Left lung (tissue), 10 donors: ENCODE results near the gene DMAC2L. TPM values are rescaled to one million over a fixed set of nuclear protein-coding genes. Genes with fewer than 3 reads are reported as not detected.
A peak's percentile ranks its signal among the peaks of the same experiment; 100 is the strongest.

Source experiments
- ATAC-seq: fragments of 200-7000 bp; cut with Tn5 transposase; one replicate; pipeline ENCODE4 v1.9.1; 2020; ENCODE audit warnings: moderate library complexity
- DNase-seq, 4 donors: peaks; one replicate each; pipeline ENCODE4 v3.0.0-alpha.2; 2013 to 2020
- H3K27ac ChIP-seq, 2 donors: fragments of 200-600 bp; sonication (generic) in 1 of 2; one replicate each; pipeline versions ENCODE4 v1.5.0 to v1.8.0; 2020 to 2021
- H3K27me3 ChIP-seq, 2 donors: fragments of 200-600 bp; sonication (generic) in 1 of 2; one replicate each; pipeline versions ENCODE4 v1.5.0 to v1.8.0; 2020 to 2021
- H3K36me3 ChIP-seq, 2 donors: fragments of 200-600 bp; sonication (generic) in 1 of 2; one replicate each; pipeline versions ENCODE4 v1.5.0 to v1.8.0; 2020 to 2021
- H3K4me1 ChIP-seq, 2 donors: fragments of 200-600 bp; one replicate each; pipeline ENCODE4 v1.8.0; 2021
- H3K4me3 ChIP-seq, 2 donors: fragments of 200-600 bp; sonication (generic) in 1 of 2; one replicate each; pipeline versions ENCODE4 v1.5.0 to v1.8.0; 2020 to 2021; ENCODE audit warnings: mild to moderate bottlenecking in 1 of 2
- H3K9me3 ChIP-seq, 2 donors: fragments of 200-600 bp; sonication (generic) in 1 of 2; one replicate each; pipeline versions ENCODE4 v1.5.0 to v1.8.0; 2020 to 2021
- intact Hi-C, 2 donors: fragments of 100-400 bp; cut with DNase I; formaldehyde crosslinking; loops; one replicate each; pipeline versions ENCODE4 v1.11.2 to v1.14.2; 2022
- microRNA-seq, 2 donors: library from miRNA; unstranded; fragments of <30 nt; microRNA quantifications; one replicate each; pipeline ENCODE4, GENCODE V29; 2019
- polyA plus RNA-seq, 6 donors: library from polyadenylated mRNA; unstranded; fragments of 120-200 nt; gene quantifications; one replicate each; pipeline ENCODE4 v1.2.1, GENCODE V29; 2013; ENCODE audit not compliant: insufficient read length in 6 of 6
- total RNA-seq, 2 donors: library from RNA; stranded (reverse); fragmentation: NEBNext Ultra II Directional; extraction: Animal tissue kit (Norgen Biotek cat#: 25700); gene quantifications; one replicate each; pipeline ENCODE4 v1.2.1, GENCODE V29; 2021
- TF ChIP-seq, protein P1 (sequence below), 2 donors: fragments of 200-600 bp; sonication (generic) in 1 of 2; IDR thresholded peaks; one replicate each; pipeline versions ENCODE4 v1.5.0 to v1.8.0; 2021; ENCODE audit warnings: antibody characterized with exemption in 2 of 2
- donor health status: DM: no; HTN: yes; CAD: no.
- donor health status: DM: no; HTN: no; CAD: no.

DMAC2L gene
- total and polyA plus RNA-seq, 8 donors, result 15.7 to 26.6 (median 24.0) TPM

- ATAC-seq (no peak), DNase-seq (no peak)
- Histone ChIP-seq H3K4me1 (peaks cover 11 to 35% of the 10 kb centered on the region in 2 donors), H3K27me3 (no peaks in the 10 kb centered on the region), H3K27ac (peak overlapping the region in 1 of 2 donors; percentile 9), H3K4me3 (no peak overlapping the region), H3K9me3 (no peaks in the 10 kb centered on the region), H3K36me3 (no peaks in the 10 kb centered on the region)
- intact Hi-C loops, result no loop called here
- TF ChIP-seq, protein P1, sequence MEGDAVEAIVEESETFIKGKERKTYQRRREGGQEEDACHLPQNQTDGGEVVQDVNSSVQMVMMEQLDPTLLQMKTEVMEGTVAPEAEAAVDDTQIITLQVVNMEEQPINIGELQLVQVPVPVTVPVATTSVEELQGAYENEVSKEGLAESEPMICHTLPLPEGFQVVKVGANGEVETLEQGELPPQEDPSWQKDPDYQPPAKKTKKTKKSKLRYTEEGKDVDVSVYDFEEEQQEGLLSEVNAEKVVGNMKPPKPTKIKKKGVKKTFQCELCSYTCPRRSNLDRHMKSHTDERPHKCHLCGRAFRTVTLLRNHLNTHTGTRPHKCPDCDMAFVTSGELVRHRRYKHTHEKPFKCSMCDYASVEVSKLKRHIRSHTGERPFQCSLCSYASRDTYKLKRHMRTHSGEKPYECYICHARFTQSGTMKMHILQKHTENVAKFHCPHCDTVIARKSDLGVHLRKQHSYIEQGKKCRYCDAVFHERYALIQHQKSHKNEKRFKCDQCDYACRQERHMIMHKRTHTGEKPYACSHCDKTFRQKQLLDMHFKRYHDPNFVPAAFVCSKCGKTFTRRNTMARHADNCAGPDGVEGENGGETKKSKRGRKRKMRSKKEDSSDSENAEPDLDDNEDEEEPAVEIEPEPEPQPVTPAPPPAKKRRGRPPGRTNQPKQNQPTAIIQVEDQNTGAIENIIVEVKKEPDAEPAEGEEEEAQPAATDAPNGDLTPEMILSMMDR (IDR thresholded peaks at IDR 0.05), result no peak
These were observed 54.5 kb downstream of the DMAC2L start for GRCh38 chr14:50366589-50366988.

DNA sequence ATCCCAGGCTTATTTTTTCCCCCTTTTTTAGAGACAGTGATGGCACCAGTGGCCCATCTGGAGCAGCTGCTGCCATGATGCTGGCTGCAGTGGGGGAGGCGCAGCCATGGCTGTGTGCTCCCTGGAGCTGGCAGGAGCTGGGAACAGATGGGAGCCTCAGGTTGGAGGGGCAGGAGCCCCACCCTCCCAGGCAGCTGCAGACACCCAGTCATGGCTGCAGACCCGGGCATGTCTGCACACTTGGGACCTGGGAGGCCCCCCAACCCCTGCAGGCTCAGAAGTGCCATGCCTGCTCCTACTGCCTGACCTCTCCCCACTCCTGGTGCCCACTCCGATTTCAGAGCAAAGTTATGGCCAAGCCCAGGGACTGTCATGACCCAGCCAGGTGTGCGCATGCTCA is 59.4 kb downstream of the DMAC2L start:
- TF ChIP-seq, protein P1 (IDR thresholded peaks at IDR 0.05), result no peak
- no peak for DNase-seq
- no peaks in the 10 kb centered on the region for H3K4me1 ChIP-seq
- no peaks in the 10 kb centered on the region for H3K27me3 ChIP-seq
- intact Hi-C loops, result no loop called here
- H3K4me3 ChIP-seq, result no peak overlapping the region
- no peaks in the 10 kb centered on the region for H3K36me3 ChIP-seq
- no peak overlapping the region for H3K27ac ChIP-seq
- ATAC-seq, result no peak
- no peaks in the 10 kb centered on the region for H3K9me3 ChIP-seq

DNA sequence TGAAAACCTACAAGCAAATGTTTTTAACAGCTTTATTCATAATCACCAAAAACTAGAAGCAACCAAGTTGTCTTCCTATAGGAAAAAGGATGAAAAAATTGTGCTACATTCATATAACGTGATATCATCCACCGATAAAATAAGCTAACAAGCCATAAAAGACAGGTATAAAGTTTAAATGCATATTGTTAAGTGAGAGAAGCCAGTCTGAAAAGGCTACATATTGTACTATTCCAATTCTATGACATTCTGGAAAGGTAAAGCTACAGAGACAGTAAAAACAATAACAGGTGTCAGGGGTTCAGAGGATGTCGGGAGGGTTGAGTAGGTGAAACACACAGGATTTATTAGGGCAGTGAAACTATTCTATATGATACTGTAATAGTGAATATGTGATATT is 61.8 kb downstream of the DMAC2L start:
- no peak overlapping the region for H3K4me3 ChIP-seq
- no peak overlapping the region for H3K27ac ChIP-seq
- DNase-seq (no peak), ATAC-seq (no peak)
- H3K9me3 ChIP-seq, result no peaks in the 10 kb centered on the region
- H3K4me1 ChIP-seq, result no peaks in the 10 kb centered on the region
- intact Hi-C loops, result no loop called here
- H3K36me3 ChIP-seq, result no peaks in the 10 kb centered on the region
- TF ChIP-seq, protein P1 (IDR thresholded peaks at IDR 0.05), result no peak
- no peaks in the 10 kb centered on the region for H3K27me3 ChIP-seq

GRCh38 chr14:50375760-50376159 is 63.6 kb downstream of the DMAC2L start:
- Histone ChIP-seq H3K27ac (no peak overlapping the region), H3K9me3 (no peaks in the 10 kb centered on the region), H3K4me1 (no peaks in the 10 kb centered on the region), H3K36me3 (no peaks in the 10 kb centered on the region), H3K27me3 (no peaks in the 10 kb centered on the region), H3K4me3 (no peak overlapping the region)
- intact Hi-C loops, result no loop called here
- TF ChIP-seq, protein P1 (IDR thresholded peaks at IDR 0.05), result no peak
- ATAC-seq, result no peak
- DNase-seq, result no peak

Small RNA genes lying within 50 kb of the gene (microRNA-seq; reads per million reads assigned to microRNA genes)
- 0.17 to 0.68 reads per million in 2 donors for gene MIR4504

Other genes starting within 250 kb of the DMAC2L start
- 1 to 10 TPM; 5.8 to 9.3 TPM for gene VCPKMT, start 195.8 kb upstream of the DMAC2L start, total RNA-seq
- gene VCPKMT, start 195.8 kb upstream of the DMAC2L start, polyA plus RNA-seq, result 10 to 100 TPM; 14.3 to 21.5 (median 16.3) TPM
- gene SOS2, start 80.7 kb upstream of the DMAC2L start, total RNA-seq, result 10 to 100 TPM; 27.8 to 31.4 TPM
- 10 to 100 TPM; 33.7 to 37.6 (median 36.8) TPM for gene SOS2, start 80.7 kb upstream of the DMAC2L start, polyA plus RNA-seq
- 1 to 10 TPM; 4.6 to 5.5 TPM for gene L2HGDH, start 95 bp upstream of the DMAC2L start, total RNA-seq
- gene L2HGDH, start 95 bp upstream of the DMAC2L start, polyA plus RNA-seq, result 1 to 10 TPM; 5.9 to 6.5 (median 6.4) TPM
- 10 to 100 TPM; 19.3 to 22.2 TPM for gene CDKL1, start 84.6 kb downstream of the DMAC2L start, total RNA-seq
- gene CDKL1, start 84.6 kb downstream of the DMAC2L start, polyA plus RNA-seq, result 10 to 100 TPM; 12.0 to 18.9 (median 15.0) TPM
- 10 to 100 TPM; 46.4 to 47.9 TPM for gene MAP4K5, start 220.2 kb downstream of the DMAC2L start, total RNA-seq
- 10 to 100 TPM; 59.1 to 71.8 (median 64.9) TPM for gene MAP4K5, start 220.2 kb downstream of the DMAC2L start, polyA plus RNA-seq
- 1 to 10 TPM; 5.4 to 7.4 TPM for gene ATL1, start 247.8 kb downstream of the DMAC2L start, total RNA-seq
- gene ATL1, start 247.8 kb downstream of the DMAC2L start, polyA plus RNA-seq, result 10 to 100 TPM in 1 of 6 donors, 1 to 10 TPM in 5; 7.1 to 10.8 (median 8.5) TPM